H1 (cell line): ENCODE data around the gene GHRHR.

ENCODE experiments used
- EZH2 ChIP-seq: fragments of 200-600 bp; sonication (generic); IDR thresholded peaks from 2 replicates; pipeline ENCODE4 v1.7.1; 2012; ENCODE audit warnings: low read depth, mild to moderate bottlenecking, moderate library complexity, low read length, inconsistent platforms; ENCODE audit not compliant: severe bottlenecking
- POU5F1 ChIP-seq: IDR thresholded peaks from 2 replicates; pipeline ENCODE4 v1.6.1; 2011; ENCODE audit warnings: low read depth, mild to moderate bottlenecking, low read length, moderate library complexity
- YY1 ChIP-seq: IDR thresholded peaks from 2 replicates; pipeline ENCODE4 v1.6.1; 2011; ENCODE audit warnings: low read depth, mild to moderate bottlenecking, low read length

- TF ChIP-seq YY1 (no peak), EZH2 (no peak), POU5F1 (no peak)
Measured at GRCh38 chr7:30968294-30968693, 4.5 kb downstream of the GHRHR start.
